HCT116 (cell line): ENCODE data around the gene TMEM198.

Experiments
- CEBPB ChIP-seq: IDR thresholded peaks from 2 replicates; pipeline ENCODE4 v1.6.1; 2012; ENCODE audit warnings: low read depth
- EZH2phosphoT487 ChIP-seq: fragments of 200-600 bp; IDR thresholded peaks from 2 replicates; pipeline ENCODE4 v1.6.1; 2018; ENCODE audit warnings: antibody characterized with exemption, borderline replicate concordance
- MAX ChIP-seq: IDR thresholded peaks from 2 replicates; pipeline ENCODE4 v1.6.1; 2012
- POLR2A ChIP-seq: IDR thresholded peaks from 2 replicates; pipeline ENCODE4 v1.7.0; 2011; ENCODE audit warnings: borderline replicate concordance; ENCODE audit not compliant: insufficient read depth, insufficient read length; ENCODE audit errors: extremely low read depth
- RAD21 ChIP-seq: IDR thresholded peaks from 2 replicates; pipeline ENCODE4 v1.6.1; 2012; ENCODE audit warnings: low read depth, mild to moderate bottlenecking
- REST ChIP-seq: IDR thresholded peaks from 2 replicates; pipeline ENCODE4 v1.6.1; 2012; ENCODE audit warnings: low read depth
- SIN3A ChIP-seq: IDR thresholded peaks from 2 replicates; pipeline ENCODE4 v1.6.1; 2012; ENCODE audit warnings: low read depth
- YY1 ChIP-seq: IDR thresholded peaks from 2 replicates; pipeline ENCODE4 v1.6.1; 2011; ENCODE audit warnings: low read length, low read depth, moderate library complexity, mild to moderate bottlenecking; ENCODE audit not compliant: insufficient replicate concordance; ENCODE audit errors: extremely low read depth
- TF ChIP-seq, protein P1 (sequence below), 3 experiments: fragments of 200-600 bp in 1 of 3; sonication (generic) in 1 of 3; IDR thresholded peaks in 2 of 3; conservative IDR thresholded peaks in 1 of 3; 2 replicates each; pipeline ENCODE4 v1.5.1; 2012 to 2017; ENCODE audit warnings: low read depth in 2 of 3, low read length in 2 of 3, antibody characterized with exemption in 1 of 3, borderline replicate concordance in 1 of 3, control low read depth in 1 of 3, mild to moderate bottlenecking in 1 of 3, mixed read lengths in 1 of 3, mixed run types in 1 of 3, moderate library complexity in 1 of 3; ENCODE audit not compliant: insufficient read depth in 1 of 3

- TF ChIP-seq RAD21 (no peak), EZH2phosphoT487 (no peak), YY1 (no peak), POLR2A (no peak), SIN3A (no peak), REST (no peak), CEBPB (no peak), MAX (no peak)
- TF ChIP-seq, protein P1, sequence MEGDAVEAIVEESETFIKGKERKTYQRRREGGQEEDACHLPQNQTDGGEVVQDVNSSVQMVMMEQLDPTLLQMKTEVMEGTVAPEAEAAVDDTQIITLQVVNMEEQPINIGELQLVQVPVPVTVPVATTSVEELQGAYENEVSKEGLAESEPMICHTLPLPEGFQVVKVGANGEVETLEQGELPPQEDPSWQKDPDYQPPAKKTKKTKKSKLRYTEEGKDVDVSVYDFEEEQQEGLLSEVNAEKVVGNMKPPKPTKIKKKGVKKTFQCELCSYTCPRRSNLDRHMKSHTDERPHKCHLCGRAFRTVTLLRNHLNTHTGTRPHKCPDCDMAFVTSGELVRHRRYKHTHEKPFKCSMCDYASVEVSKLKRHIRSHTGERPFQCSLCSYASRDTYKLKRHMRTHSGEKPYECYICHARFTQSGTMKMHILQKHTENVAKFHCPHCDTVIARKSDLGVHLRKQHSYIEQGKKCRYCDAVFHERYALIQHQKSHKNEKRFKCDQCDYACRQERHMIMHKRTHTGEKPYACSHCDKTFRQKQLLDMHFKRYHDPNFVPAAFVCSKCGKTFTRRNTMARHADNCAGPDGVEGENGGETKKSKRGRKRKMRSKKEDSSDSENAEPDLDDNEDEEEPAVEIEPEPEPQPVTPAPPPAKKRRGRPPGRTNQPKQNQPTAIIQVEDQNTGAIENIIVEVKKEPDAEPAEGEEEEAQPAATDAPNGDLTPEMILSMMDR (IDR thresholded peaks at IDR 0.05 in 2 of 3, conservative IDR thresholded peaks at IDR 0.05 in 1 of 3; ENCODE audit: borderline replicate concordance in 1 of 3, insufficient read depth in 1 of 3, low read depth in 2 of 3, low read length in 2 of 3): no peak
These were observed 42.0 kb upstream of the TMEM198 start for GRCh38 chr2:219501849-219502248.
